K562 (cell line): Measurements from ENCODE around the gene LYPLA2. TPM values are rescaled to one million over a fixed set of nuclear protein-coding genes. Genes with fewer than 3 reads are reported as not detected.

Experiments
- ARHGAP35 ChIP-seq: fragments of 450-650 bp; IDR thresholded peaks from 2 replicates; pipeline ENCODE4 v1.6.1; 2018; ENCODE audit not compliant: partially characterized antibody
- ATF7 ChIP-seq: fragments of 450-650 bp; IDR thresholded peaks from 2 replicates; pipeline ENCODE4 v1.7.1; 2014; ENCODE audit warnings: mild to moderate bottlenecking, moderate library complexity
- BRD9 ChIP-seq: fragments of 450-650 bp; IDR thresholded peaks from 2 replicates; pipeline ENCODE4 v1.6.1; 2018; ENCODE audit warnings: low read depth; ENCODE audit not compliant: partially characterized antibody
- CBX8 ChIP-seq: fragments of 200-600 bp; sonication (generic); IDR thresholded peaks from 2 replicates; pipeline ENCODE4 v1.6.1; 2012; ENCODE audit warnings: borderline replicate concordance, mixed run types, low read depth, mild to moderate bottlenecking, moderate library complexity, mixed read lengths, low read length, control low read depth, inconsistent platforms; ENCODE audit not compliant: poor library complexity, severe bottlenecking; ENCODE audit errors: extremely low read depth
- CREB1 ChIP-seq, 2 experiments: sonication (generic) in 1 of 2; formaldehyde crosslinking in 1 of 2; IDR thresholded peaks; 2 replicates each; pipeline versions ENCODE4 v1.6.1 to v1.8.0; 2012 to 2022; ENCODE audit warnings: inconsistent platforms in 1 of 2, mild to moderate bottlenecking in 1 of 2, missing genetic modification reagents in 1 of 2, moderate library complexity in 1 of 2
- HDAC8 ChIP-seq: fragments of 450-650 bp; IDR thresholded peaks from 2 replicates; pipeline ENCODE4 v1.6.1; 2016; ENCODE audit warnings: mild to moderate bottlenecking, missing genetic modification characterization, moderate library complexity, missing compliant biosample characterization
- KAT7 ChIP-seq: sonication (generic); formaldehyde crosslinking; IDR thresholded peaks from 2 replicates; pipeline ENCODE4 v1.8.0; 2022; ENCODE audit warnings: missing genetic modification reagents, mild to moderate bottlenecking, borderline replicate concordance
- NCOA1 ChIP-seq: fragments of 450-650 bp; IDR thresholded peaks from 2 replicates; pipeline ENCODE4 v1.6.1; 2016; ENCODE audit warnings: low read depth
- NFATC3 ChIP-seq: fragments of 450-650 bp; IDR thresholded peaks from 2 replicates; pipeline ENCODE4 v1.6.1; 2017; ENCODE audit warnings: mild to moderate bottlenecking
- PRMT5 ChIP-seq: sonication (generic); formaldehyde crosslinking; IDR thresholded peaks from 2 replicates; pipeline ENCODE4 v1.5.0; 2020; ENCODE audit warnings: missing genetic modification reagents
- RAD51 ChIP-seq: fragments of 450-650 bp; IDR thresholded peaks from 2 replicates; pipeline ENCODE4 v1.7.1; 2016; ENCODE audit warnings: low read depth, mild to moderate bottlenecking, borderline replicate concordance
- RCOR1 ChIP-seq, 2 experiments: IDR thresholded peaks; 2 replicates each; pipeline ENCODE4 v1.6.1; 2012; ENCODE audit warnings: low read depth in 2 of 2, low read length in 2 of 2, borderline replicate concordance in 1 of 2, improper control_type of control experiment in 1 of 2
- RFX7 ChIP-seq: fragments of 250-450 bp; sonication (Bioruptor Pico); IDR thresholded peaks from 2 replicates; pipeline ENCODE4 v1.5.1; 2021; ENCODE audit warnings: mild to moderate bottlenecking
- SMARCA5 ChIP-seq: fragments of 450-650 bp; IDR thresholded peaks from 2 replicates; pipeline ENCODE4 v1.6.1; 2016
- SMC3 ChIP-seq: conservative IDR thresholded peaks from 2 replicates; pipeline ENCODE4 v1.6.1; 2011; ENCODE audit warnings: low read depth, low read length, improper control_type of control experiment; ENCODE audit not compliant: insufficient read depth
- TOE1 ChIP-seq, 2 experiments: fragments of 450-650 bp in 1 of 2; sonication (generic) in 1 of 2; formaldehyde crosslinking in 1 of 2; IDR thresholded peaks; 2 replicates each; pipeline versions ENCODE4 v1.7.1 to v1.8.0; 2016 to 2022; ENCODE audit warnings: borderline replicate concordance in 2 of 2, mild to moderate bottlenecking in 2 of 2, antibody characterized with exemption in 1 of 2, inconsistent platforms in 1 of 2, low read depth in 1 of 2, missing genetic modification reagents in 1 of 2, moderate library complexity in 1 of 2
- XRCC5 ChIP-seq: fragments of 200-400 bp; formaldehyde crosslinking; IDR thresholded peaks from 2 replicates; pipeline ENCODE4 v1.6.1; 2017; ENCODE audit warnings: low read depth, mild to moderate bottlenecking, low read length
- ZBED1 ChIP-seq: IDR thresholded peaks from 2 replicates; pipeline ENCODE4 v1.6.1; 2014
- ZFX ChIP-seq: sonication (generic); formaldehyde crosslinking; IDR thresholded peaks from 2 replicates; pipeline ENCODE4 v1.8.0; 2022; ENCODE audit warnings: mild to moderate bottlenecking, missing genetic modification reagents, moderate library complexity
- ZNF121 ChIP-seq: sonication (generic); formaldehyde crosslinking; conservative IDR thresholded peaks from 2 replicates; pipeline ENCODE4 v1.8.0; 2022; ENCODE audit warnings: missing genetic modification reagents
- ZNF311 ChIP-seq: fragments of 250-450 bp; sonication (Bioruptor Pico); IDR thresholded peaks from 2 replicates; pipeline ENCODE4 v1.4.0; 2020; ENCODE audit warnings: mild to moderate bottlenecking, moderate library complexity
- ZNF584 ChIP-seq: fragments of 200-800 bp; sonication (Bioruptor generic); IDR thresholded peaks from 2 replicates; pipeline ENCODE4 v1.6.1; 2016; ENCODE audit warnings: low read depth, mild to moderate bottlenecking, missing genetic modification characterization, missing compliant biosample characterization
- polyA plus RNA-seq, 8 experiments: library from polyadenylated mRNA; depleted of rRNA in 4 of 8; stranded (reverse) in 5 of 8; unstranded in 3 of 8; fragments of >200 nt; fragmentation: Nextera tagmentation in 2 of 8; fragmentation: Illumina TruSeq in 1 of 8; extraction: Ambion mirVana in 2 of 8; extraction: Trizol in 1 of 8; gene quantifications; 2 replicates each; pipeline versions ENCODE4 v1.2.1 to v1.2.3, GENCODE V29; 2011 to 2014; ENCODE audit warnings: inconsistent platforms in 1 of 8, missing spikeins in 1 of 8
- total RNA-seq, 7 experiments: library from RNA; depleted of rRNA in 6 of 7; stranded (reverse); fragments of >200 nt in 6 of 7; fragmentation: Illumina TruSeq in 2 of 7; extraction: Trizol in 2 of 7; gene quantifications; 2 replicates each; pipeline versions ENCODE4 v1.2.1 to v1.2.3, GENCODE V29; 2011 to 2021; ENCODE audit warnings: low replicate concordance in 1 of 7
- TF ChIP-seq, protein P1 (sequence below): IDR thresholded peaks from 2 replicates; pipeline ENCODE4 v1.6.1; 2012; ENCODE audit warnings: low read depth, low read length, improper control_type of control experiment, borderline replicate concordance
- TF ChIP-seq, protein P2 (sequence below): conservative IDR thresholded peaks from 2 replicates; pipeline ENCODE4 v1.6.1; 2011; ENCODE audit warnings: low read depth, mild to moderate bottlenecking, low read length; ENCODE audit not compliant: control insufficient read depth
- TF ChIP-seq, protein P3 (sequence below), 2 experiments: fragments of 450-650 bp in 1 of 2; sonication (generic) in 1 of 2; formaldehyde crosslinking in 1 of 2; IDR thresholded peaks in 1 of 2; conservative IDR thresholded peaks in 1 of 2; 2 replicates each; pipeline versions ENCODE4 v1.6.1 to v1.8.1; 2016 to 2023; ENCODE audit warnings: mild to moderate bottlenecking in 2 of 2, moderate library complexity in 2 of 2, inconsistent platforms in 1 of 2, missing genetic modification reagents in 1 of 2

Gene LYPLA2
- total and polyA plus RNA-seq, 9 of the 15 experiments (the other 6 are each of a cell fraction or from before 2014, with no cell fraction given) = 3.9 to 128 (median 60.1) TPM

DNA sequence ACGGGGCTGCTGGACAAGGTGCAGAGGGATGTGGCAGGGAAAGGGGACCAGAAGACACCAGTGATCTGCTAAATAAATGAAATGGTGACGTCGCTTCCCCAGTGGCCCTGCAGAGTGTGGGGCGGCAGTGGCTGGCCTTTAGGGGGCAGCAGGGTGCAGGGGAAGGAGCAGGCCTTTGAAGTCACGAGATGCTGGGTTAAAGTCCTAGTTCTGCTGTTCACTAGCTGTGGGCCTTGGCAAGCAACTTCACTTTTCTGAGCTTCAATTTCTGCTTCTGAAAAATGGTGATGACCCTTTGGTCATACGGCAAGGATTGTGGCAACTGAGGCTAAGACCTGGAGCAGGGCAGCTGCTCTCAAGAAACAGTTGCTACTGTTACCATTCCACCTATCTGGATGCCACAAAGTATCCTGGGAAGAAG, 18.8 kb downstream of the LYPLA2 start (continued):
- TF ChIP-seq PRMT5 (CRISPR knock-in tag) (no peak), ZNF584 (no peak), NFATC3 (no peak), XRCC5 (peak; percentile 96), CREB1 (IDR thresholded peaks at IDR 0.05) (peak; percentile 38; the same call in 1 of the 2 replicates), CREB1 (CRISPR knock-in tag; IDR thresholded peaks at IDR 0.05) (peak; percentile 76), RAD51 (peak; percentile 62; the same call in 1 of the 2 replicates), NCOA1 (no peak), SMC3 (peak; percentile 93), KAT7 (CRISPR knock-in tag) (no peak), CBX8 (no peak), ZBED1 (0 out of 2 replicates have a peak, but pooled peaks have one; percentile 40), RCOR1 (IDR thresholded peaks at IDR 0.05; ENCODE audit: borderline replicate concordance in 1 of 2, low read depth in 2 of 2, low read length in 2 of 2) (peak in 1 of 2 experiments; percentile 69; a peak in 1 of 4 replicates), RFX7 (CRISPR knock-in tag) (no peak), ARHGAP35 (no peak), SMARCA5 (peak; percentile 67; the same call in 1 of the 2 replicates), ZFX (CRISPR knock-in tag) (no peak; the same call in 1 of the 2 replicates), BRD9 (peak; percentile 71), ZNF311 (CRISPR knock-in tag) (no peak), ATF7 (peak; percentile 95), HDAC8 (tag) (0 out of 2 replicates have a peak, but pooled peaks have one; percentile 31), TOE1 (IDR thresholded peaks at IDR 0.05; ENCODE audit: borderline replicate concordance) (peak; percentile 94), TOE1 (CRISPR knock-in tag; IDR thresholded peaks at IDR 0.05; ENCODE audit: borderline replicate concordance, low read depth) (no peak), ZNF121 (CRISPR knock-in tag) (no peak)
- TF ChIP-seq, protein P1, sequence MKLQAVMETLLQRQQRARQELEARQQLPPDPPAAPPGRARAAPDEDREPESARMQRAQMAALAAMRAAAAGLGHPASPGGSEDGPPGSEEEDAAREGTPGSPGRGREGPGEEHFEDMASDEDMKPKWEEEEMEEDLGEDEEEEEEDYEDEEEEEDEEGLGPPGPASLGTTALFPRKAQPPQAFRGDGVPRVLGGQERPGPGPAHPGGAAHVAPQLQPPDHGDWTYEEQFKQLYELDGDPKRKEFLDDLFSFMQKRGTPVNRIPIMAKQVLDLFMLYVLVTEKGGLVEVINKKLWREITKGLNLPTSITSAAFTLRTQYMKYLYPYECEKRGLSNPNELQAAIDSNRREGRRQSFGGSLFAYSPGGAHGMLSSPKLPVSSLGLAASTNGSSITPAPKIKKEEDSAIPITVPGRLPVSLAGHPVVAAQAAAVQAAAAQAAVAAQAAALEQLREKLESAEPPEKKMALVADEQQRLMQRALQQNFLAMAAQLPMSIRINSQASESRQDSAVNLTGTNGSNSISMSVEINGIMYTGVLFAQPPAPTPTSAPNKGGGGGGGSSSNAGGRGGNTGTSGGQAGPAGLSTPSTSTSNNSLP = no peak
- TF ChIP-seq, protein P2, sequence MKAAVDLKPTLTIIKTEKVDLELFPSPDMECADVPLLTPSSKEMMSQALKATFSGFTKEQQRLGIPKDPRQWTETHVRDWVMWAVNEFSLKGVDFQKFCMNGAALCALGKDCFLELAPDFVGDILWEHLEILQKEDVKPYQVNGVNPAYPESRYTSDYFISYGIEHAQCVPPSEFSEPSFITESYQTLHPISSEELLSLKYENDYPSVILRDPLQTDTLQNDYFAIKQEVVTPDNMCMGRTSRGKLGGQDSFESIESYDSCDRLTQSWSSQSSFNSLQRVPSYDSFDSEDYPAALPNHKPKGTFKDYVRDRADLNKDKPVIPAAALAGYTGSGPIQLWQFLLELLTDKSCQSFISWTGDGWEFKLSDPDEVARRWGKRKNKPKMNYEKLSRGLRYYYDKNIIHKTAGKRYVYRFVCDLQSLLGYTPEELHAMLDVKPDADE = no peak
- TF ChIP-seq, protein P3, sequence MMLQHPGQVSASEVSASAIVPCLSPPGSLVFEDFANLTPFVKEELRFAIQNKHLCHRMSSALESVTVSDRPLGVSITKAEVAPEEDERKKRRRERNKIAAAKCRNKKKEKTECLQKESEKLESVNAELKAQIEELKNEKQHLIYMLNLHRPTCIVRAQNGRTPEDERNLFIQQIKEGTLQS (IDR thresholded peaks at IDR 0.05) = peak; percentile 60; the same call in 1 of the 2 replicates
- TF ChIP-seq, protein P3 (CRISPR knock-in tag; conservative IDR thresholded peaks at IDR 0.05) = no peak; the same call in 1 of the 2 replicates
